Measurements from ENCODE around the gene C1QL4.

C1QL4 gene

GRCh38 chr12:49340095-49340870 is 3.3 kb upstream of the C1QL4 start:
- no peak overlapping the region for H3K4me3 ChIP-seq (ENCODE audit: control insufficient read depth, low read depth, low read length)
- DNase-seq (ENCODE audit: low read depth): no peak
- TF ChIP-seq CTCF (conservative IDR thresholded peaks at IDR 0.05; ENCODE audit: control insufficient read depth, insufficient read depth, low read depth, low read length): no peak

DNA sequence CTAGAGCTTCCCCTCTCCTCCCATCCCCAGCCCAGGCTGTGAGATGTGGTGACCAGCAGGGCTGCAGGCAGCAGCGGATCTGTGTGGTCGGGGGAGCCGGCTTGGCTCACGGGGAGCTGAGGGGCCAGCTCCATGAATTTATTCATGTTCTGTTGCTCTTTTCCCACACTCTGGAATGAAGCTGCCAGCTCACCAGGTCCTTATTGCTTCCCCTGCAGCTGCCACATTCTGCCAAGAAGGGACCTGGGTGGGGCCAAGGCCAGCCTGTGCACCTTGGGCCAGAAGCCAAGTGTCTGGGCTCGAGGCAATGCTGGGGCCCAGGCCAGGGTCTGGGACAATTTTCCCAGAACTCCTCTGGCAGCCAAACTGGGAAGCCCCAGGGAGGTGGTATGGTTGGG is 2.5 kb upstream of the C1QL4 start:
- no peak for DNase-seq (ENCODE audit: low read depth)
- H3K4me3 ChIP-seq (ENCODE audit: control insufficient read depth, low read depth, low read length): no peak overlapping the region
- no peak for TF ChIP-seq CTCF (conservative IDR thresholded peaks at IDR 0.05; ENCODE audit: control insufficient read depth, insufficient read depth, low read depth, low read length)

DNA sequence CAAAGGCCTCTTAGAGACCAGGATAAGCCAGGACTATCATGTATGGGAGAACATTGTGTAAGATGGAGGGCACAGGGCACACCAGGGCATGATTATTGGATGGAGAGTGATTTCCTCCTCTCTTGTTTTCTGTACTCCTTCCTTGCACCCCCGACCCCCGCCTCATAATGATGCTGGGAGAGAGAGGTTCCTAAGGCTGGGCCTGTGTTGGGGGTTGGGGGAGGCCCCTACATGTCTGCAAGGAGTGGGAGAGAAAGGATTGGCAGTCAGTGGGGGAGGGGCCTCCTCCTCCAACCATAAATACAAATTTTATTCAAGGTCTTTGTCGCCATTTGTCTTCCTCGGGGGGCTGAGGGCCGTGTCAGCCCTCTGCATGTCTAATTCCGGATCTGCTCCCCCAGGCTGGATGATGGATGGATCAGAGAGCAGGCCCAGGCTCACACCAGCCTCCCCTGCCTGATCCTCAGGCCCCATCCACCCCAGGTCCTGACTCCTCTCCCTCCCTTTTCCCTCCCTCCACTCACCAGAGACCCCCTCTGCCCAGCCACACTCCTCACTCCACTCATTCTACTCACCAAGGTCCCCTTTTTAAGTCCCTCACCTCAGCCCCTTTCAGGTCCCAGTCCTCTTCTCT is 2.0 kb upstream of the C1QL4 start:
- no peak for DNase-seq (ENCODE audit: low read depth)
- H3K4me3 ChIP-seq (ENCODE audit: control insufficient read depth, low read depth, low read length): no peak overlapping the region
- no peak for TF ChIP-seq CTCF (conservative IDR thresholded peaks at IDR 0.05; ENCODE audit: control insufficient read depth, insufficient read depth, low read depth, low read length)

GRCh38 chr12:49335955-49336644 is 888 bp downstream of the C1QL4 start:
- H3K4me3 ChIP-seq (ENCODE audit: control insufficient read depth, low read depth, low read length): no peak overlapping the region
- DNase-seq (ENCODE audit: low read depth): no peak

DNA sequence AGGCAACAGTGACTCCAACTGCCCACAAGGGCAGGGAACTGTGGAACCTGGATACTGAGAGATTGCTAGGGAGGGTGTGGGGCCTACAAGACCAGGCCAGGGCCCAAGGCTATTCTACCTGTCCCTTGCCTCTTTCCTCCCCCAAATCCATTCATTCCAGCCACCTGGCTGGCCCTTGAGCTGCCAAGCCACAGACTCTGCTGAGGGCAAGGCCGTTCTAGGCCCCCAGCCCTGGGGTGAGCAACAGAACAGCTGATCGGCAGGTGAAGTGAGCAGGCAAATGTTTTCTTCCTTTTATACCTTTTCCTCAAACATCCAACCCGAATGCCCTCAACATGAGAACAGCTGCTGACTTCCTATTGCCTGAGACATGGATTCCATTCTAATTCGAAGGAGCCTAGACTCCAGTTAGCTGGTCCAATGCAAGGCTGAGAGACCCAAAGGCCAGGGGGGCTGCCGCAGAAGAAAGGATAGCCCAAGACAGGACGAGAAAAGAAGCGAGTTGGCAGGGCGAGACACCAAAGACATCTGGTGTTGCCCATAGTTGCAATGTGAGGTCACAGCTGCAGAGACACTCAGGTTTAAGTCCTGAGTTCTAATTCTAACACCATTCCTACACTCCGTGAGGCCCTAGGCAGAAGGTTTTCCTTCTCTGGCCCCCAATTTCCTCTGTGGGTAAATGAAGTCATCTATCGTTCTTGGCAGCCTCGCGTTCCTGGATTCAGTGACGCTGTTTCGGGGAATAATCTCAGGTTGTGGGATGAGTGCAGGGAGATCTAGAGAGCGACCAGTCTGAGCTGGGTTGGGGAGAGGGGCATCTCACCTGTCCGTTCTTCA is 1.7 kb downstream of the C1QL4 start:
- no peak for TF ChIP-seq CTCF (conservative IDR thresholded peaks at IDR 0.05; ENCODE audit: control insufficient read depth, insufficient read depth, low read depth, low read length)
- DNase-seq (ENCODE audit: low read depth): no peak
- H3K4me3 ChIP-seq (ENCODE audit: control insufficient read depth, low read depth, low read length): no peak overlapping the region

More at GRCh38 chr12:49335955-49336644, 888 bp downstream of the C1QL4 start:
- TF ChIP-seq CTCF (conservative IDR thresholded peaks at IDR 0.05; ENCODE audit: control insufficient read depth, insufficient read depth, low read depth, low read length): no peak

- no peak for DNase-seq (ENCODE audit: low read depth)
- TF ChIP-seq CTCF (conservative IDR thresholded peaks at IDR 0.05; ENCODE audit: control insufficient read depth, insufficient read depth, low read depth, low read length): no peak
- H3K4me3 ChIP-seq (ENCODE audit: control insufficient read depth, low read depth, low read length): no peak overlapping the region
Observed at GRCh38 chr12:49334681-49335080, 2.3 kb downstream of the C1QL4 start.
